ENCODE measurements around the gene SNTB2.
"Not testable (repeated sequence)": the region's sequence is repeated elsewhere in the genome, so short reads cannot be mapped to it uniquely, and the experiment has no call there.

The SNTB2 gene

DNA sequence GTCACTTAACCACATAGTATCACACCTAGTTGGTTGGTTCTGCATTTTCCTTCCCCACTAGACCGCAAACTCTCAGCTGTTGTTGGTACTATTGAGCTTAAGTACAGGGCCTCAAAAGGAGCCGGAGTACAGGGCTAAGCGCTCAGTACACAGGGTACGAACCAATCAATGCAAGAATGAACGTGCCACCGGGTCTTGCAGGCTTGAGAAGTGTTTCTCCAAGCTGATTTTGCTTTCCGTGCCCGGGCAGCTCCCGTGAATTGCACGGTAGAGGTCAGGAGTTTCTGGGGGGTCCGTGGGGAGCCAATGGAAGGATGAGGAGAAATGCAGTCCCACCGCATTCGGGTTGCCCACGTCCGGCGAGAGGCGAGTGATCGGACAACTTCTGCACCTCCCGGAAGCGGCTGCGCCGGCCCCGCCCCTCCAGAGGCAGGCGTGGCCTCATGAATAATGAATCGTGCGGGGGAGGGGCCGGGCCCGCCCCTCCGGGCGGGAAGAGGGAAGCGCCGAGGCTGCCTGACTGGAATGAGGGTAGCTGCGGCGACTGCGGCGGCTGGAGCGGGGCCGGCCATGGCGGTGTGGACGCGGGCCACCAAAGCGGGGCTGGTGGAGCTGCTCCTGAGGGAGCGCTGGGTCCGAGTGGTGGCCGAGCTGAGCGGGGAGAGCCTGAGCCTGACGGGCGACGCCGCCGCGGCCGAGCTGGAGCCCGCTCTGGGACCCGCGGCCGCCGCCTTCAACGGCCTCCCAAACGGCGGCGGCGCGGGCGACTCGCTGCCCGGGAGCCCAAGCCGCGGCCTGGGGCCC lies at the start of gene SNTB2:
Gene SNTB2 (plus strand): TSS at position 523 of the 804 bp plus-strand sequence. CDS start 3 bp downstream, at position 526.
- peak; percentile 94 to 98 (median 96) for DNase-seq

DNA sequence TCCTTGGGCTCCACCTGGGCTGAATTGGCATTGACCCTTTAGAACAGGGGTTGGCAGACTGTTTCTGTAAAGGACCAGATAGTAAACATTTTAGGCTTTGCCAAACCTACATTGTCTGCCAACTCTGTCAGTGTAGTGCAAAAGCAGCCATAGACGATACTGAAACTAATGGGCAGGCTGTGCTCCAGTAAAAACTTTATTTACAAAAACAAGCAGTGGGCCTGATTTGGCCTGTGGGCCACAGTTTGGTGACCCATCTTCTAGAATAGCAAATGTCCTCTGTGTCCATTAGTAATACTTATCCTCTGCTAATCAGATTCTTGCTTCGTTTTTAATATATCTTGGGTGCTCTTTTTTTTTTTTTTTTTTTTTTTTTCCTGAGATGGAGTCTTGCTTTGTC lies 48.4 kb upstream of the SNTB2 start:
- DNase-seq = no peak

DNA sequence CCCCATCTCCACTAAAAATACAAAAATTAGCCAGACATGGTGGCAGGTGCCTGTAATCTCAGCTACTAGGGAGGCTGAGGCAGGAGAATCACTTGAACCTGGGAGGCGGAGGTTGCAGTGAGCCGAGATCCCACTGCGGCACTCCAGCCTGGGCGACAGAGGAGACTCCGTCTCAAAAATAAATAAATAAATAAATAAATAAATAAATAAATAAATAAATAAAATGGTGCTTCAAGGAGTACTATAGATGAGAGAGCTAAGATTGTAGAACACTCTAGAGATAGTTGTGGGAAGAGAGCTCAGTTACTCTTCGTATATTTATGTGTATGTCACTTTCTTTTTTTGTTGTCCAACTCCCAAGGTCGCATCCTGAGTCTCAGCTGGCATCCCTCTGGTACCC lies 47.5 kb upstream of the SNTB2 start:
- DNase-seq = not testable (repeated sequence)

GRCh38 chr16:69141014-69141413 lies 46.0 kb upstream of the SNTB2 start:
- no peak for DNase-seq

GRCh38 chr16:69141936-69142335 lies 45.0 kb upstream of the SNTB2 start:
- no peak for DNase-seq

GRCh38 chr16:69143116-69143515 lies 43.8 kb upstream of the SNTB2 start:
- no peak for DNase-seq

DNA sequence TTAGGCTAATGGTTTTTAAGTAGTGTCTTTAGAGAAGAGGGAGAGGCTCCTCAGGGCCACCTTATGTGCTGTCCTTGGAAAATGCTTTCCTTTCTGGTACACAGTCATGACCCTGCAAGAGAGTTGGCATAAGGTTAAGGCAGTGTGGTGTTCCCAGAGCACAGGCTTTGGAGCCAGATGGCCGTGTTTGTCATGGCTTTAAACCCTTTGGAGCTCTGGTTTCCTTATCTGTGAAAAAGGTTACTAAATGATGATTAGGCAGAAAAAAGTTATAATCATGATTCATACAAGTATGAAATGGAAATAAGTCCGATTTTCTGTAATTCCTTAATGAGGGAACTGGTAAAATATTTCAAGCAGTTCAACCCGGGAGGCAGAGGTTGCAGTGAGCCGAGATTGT lies 41.3 kb upstream of the SNTB2 start:
- DNase-seq = no peak

DNA sequence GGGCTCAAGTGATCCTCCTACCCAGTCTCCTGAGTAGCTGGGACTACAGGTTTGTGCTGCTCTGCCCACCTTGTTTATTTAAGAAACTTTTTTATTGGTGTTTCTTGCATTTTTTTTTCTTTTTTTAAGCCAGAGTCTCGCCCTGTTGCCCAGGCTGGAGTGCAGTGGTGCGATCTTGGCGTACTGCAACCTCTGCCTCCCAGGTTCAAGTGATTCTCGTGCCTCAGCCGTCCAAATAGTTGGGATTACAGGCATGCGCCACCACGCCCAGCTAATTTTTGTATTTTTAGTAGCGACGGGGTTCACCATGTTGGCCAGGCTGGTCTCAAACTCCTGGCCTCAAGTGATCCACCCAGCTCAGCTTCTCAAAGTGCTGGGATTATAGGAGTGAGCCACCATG lies 37.3 kb upstream of the SNTB2 start:
- DNase-seq = not testable (repeated sequence)

GRCh38 chr16:69150146-69150865 lies 36.7 kb upstream of the SNTB2 start:
- DNase-seq = peak; percentile 84 to 89 (median 87)

- DNase-seq = peak in 2 of 3 donors; percentile 25 to 40
Measured at GRCh38 chr16:69157196-69157595, 29.8 kb upstream of the SNTB2 start.

DNA sequence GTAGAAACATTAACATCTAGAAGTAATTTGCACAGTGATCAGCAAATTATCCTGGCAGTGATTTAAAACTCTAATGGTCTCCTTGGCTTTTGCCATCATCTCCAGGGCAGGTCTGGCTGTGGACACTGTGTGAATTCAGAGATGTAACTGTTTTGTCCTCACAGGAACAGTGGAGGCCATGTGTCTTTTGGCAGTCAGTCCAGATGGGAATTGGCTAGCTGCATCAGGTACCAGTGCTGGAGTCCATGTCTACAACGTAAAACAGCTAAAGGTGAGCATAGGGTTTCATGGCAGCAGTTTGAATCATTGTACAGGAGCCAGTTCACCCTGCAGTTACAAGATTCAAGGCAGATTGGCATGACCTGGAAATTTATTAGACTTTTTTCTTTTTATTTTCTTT lies 26.8 kb upstream of the SNTB2 start:
- DNase-seq = no peak

DNA sequence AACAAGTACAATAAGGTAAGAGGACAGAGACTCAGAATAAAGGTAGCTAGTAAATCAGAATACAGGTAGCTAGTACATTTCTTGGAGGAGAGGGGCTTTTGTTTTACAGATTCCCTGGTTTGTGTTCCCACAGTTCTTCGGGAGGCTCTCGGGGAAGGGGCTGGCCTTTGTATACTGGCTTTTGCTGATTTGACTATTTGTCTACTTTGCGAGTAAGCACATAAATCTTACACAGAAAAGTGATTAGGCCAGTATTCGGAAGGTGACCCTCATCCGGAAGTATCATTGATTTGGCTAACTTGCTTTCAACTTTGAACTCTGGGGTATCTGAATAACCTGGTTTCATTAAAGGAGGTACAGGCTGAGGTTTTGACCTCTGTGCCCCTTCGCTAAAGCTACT lies 21.4 kb upstream of the SNTB2 start:
- DNase-seq = no peak

- DNase-seq = peak; percentile 53 to 71 (median 70)
Measured at GRCh38 chr16:69166221-69166833, 20.6 kb upstream of the SNTB2 start.

GRCh38 chr16:69166946-69167930 lies 19.7 kb upstream of the SNTB2 start:
- DNase-seq = no peak

- DNase-seq = no peak
Measured at GRCh38 chr16:69169051-69169450, 17.9 kb upstream of the SNTB2 start.

GRCh38 chr16:69169607-69170352 lies 17.2 kb upstream of the SNTB2 start:
- no peak for DNase-seq

DNA sequence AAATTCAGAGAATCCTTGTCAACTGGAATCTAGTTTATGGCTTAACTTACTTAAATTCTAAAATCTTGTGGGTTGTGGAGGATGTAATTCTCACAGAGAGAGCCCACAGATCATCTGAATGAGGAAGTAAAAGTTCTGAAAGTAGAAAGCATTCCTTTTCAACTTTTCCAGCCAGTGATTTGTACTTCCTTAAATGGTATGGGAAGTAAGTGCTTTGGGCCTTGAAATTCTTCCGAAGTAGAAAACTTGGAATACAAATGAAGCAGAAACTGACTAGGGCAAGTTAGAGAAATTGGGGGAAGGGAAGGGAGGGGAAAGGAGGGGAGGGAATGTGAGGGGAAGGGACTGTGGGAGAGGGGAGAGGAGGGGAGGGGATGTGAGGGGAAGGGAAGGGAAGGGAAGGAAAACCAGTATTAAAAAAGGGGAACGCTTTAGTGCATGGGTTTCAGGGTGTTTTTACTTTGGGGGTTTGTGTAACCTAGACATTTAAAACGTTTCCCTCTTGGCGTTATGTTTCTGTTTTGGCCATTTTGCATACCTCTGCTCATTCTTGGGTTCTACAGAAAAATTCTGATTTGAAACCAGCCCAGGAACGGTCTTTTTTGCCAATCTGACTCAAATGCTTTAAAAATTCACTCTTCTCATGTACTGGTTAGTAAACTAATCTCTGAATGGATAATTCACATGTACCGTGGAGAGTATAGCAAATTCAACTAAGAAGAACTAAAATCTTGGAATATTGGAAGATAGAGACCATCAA lies 15.5 kb upstream of the SNTB2 start:
- peak; percentile 46 to 86 (median 71) for DNase-seq

DNA sequence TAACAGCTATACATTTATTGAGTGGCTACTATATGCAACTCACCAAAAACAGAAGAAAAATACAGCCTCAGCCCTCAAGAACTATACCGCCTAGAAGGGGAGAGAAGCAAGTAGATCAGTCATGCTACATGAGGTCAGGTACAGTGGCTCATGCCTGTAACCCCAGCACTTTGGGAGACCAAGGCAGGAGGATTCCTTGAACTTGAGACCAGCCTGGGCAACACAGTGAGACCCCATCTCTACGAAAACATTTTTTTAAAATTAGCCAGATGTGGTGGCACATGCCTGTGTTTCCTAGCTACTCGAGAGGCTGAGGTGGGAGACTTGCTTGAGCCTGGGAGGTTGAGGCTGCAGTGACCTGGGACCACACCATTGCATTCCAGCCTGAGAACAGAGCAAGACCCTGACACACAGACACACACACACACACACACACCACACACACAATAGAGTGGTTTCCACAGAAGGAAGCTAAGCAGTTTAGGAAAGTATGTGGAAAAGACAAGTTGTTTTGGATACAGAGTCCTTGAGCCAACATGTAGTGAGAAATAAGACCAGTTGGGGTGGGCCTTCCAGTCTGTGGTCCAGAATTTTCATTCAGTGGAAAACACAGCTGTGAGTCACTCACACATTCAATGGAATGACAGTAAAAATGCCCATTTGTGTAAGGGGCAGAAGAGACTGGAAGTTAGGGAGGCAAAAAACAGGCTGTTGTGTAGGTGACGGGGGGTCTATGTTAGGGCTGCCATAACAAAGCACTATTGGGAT lies 10.7 kb upstream of the SNTB2 start:
- peak in 2 of 3 donors; percentile 5 to 39 for DNase-seq

GRCh38 chr16:69179328-69180010 lies 7.5 kb upstream of the SNTB2 start:
- peak in 1 of 3 donors; percentile 4 for DNase-seq

GRCh38 chr16:69180011-69180338 lies 7.0 kb upstream of the SNTB2 start:
- DNase-seq = no peak

Measured in suppressor macrophage treated with lipopolysaccharide for 1 hour (primary cell).